NCI-H146 treated with DMSO at 0.1 percent for 48 hours (cell line): ENCODE data around the gene CACNA1A.
A peak's percentile ranks its signal among the peaks of the same experiment; 100 is the strongest.
"Not testable (repeated sequence)": the region's sequence is repeated elsewhere in the genome, so short reads cannot be mapped to it uniquely, and the experiment has no call there.

ENCODE experiments used
- DNase-seq: peaks from one replicate; lab custom pipeline; 2025; ENCODE audit not compliant: unreplicated experiment; lab: John Stamatoyannopoulos, UW

Gene CACNA1A

GRCh38 chr19:13282486-13283065 lies 223.7 kb downstream of the CACNA1A start:
- DNase-seq = no peak

DNA sequence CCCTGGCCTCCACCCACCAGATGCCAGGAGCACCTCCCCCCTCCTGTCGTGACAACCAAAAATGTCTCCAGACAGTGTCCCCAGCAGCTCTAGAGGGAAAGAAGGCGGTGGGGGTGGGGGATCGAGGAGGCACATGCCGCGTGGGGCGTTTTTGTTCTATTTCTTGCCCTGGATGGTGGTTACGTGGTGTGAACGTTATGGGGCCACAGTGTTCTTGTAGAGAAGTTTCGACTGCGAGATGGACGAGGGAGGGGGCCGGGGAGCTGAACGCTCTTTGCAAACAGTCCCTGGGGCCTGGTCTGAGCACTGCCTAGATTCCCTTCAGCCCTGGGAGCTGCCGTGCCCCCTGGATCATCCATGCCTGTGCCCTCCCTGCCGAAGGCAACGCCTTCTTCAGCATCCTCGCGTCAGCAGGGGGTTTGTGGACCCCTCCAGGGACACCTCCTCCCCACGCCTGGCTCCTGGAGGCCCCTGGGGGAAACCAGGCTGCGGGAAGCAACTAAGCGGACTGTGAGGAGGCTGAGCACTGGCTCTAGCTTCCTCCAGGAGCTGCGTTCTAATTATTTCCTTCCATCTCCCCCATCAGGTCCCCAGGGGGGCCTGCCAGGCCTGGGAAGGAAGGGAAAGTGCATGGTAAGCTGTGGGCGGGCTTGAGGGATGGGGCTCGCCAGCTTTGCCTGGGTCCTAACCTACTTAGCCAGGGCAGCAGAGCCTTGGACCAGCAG lies 224.6 kb downstream of the CACNA1A start:
- no peak for DNase-seq

- peak; percentile 73 for DNase-seq
Measured at GRCh38 chr19:13277104-13277809, 229.0 kb downstream of the CACNA1A start.

DNA sequence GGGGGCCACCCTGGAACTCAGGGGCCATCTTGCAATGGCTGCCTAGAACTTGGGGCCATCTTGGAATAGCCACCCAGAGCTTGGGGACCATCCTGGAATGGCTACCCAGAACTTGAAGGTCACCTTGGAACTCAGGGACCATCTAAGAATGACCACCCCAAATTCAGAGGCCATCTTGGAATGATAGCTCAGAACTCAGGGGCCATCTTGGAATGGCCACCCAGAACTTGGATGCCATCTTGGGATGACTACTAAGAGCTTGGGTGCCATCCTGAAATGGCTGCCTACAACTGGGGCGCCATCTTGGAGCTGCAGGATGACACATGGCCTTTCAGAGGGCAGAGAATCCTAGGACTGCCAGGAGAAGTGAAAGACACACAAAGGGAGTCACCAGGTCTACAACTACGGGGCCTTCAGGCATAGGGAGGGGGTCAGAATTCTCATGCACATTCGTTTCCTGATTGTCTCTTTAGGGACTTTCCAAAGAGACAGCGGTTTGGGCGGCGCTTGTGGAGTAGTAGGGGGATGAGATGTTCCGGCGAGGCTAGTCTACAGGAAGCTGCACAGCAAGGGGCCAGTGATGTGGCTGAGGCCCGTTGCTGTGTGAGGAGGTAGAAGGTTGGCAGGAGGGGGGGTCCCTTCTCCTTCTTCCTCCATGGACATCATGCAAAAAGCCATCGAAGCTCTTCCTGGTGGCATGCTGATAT lies 231.1 kb downstream of the CACNA1A start:
- DNase-seq = no peak

DNA sequence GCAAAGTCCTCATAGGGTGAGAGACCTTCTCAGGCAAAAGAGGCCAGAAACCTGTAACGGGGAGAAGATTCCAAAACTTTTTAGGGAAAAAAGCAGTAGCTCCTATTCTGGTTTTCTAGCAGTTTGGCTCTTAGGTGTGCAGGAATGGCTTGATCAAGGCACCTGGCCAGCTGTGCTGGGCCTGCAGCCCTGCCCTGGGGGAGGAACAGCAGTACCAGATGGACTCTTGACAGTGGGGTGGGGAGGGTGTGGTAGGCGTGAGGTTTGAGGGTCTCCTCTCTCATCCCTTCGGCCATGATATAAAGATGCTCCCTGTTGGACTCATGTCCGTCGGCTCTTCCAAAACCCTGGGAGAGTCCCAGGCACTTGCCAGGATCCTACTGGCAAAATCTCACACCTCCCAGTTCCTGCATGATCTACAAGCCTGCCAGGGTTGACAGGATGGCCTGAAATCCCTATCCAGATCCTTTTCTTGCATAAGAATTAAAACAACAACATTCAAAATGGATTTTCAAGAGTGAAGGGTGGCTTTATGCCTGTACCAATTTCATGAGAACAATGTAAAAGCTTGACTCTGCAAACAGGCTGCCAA lies 235.7 kb downstream of the CACNA1A start:
- no peak for DNase-seq

GRCh38 chr19:13269348-13269747 lies 236.9 kb downstream of the CACNA1A start:
- DNase-seq = no peak

- no peak for DNase-seq
Measured at GRCh38 chr19:13267889-13268288, 238.4 kb downstream of the CACNA1A start.

- no peak for DNase-seq
Measured at GRCh38 chr19:13267131-13267530, 239.1 kb downstream of the CACNA1A start.

DNA sequence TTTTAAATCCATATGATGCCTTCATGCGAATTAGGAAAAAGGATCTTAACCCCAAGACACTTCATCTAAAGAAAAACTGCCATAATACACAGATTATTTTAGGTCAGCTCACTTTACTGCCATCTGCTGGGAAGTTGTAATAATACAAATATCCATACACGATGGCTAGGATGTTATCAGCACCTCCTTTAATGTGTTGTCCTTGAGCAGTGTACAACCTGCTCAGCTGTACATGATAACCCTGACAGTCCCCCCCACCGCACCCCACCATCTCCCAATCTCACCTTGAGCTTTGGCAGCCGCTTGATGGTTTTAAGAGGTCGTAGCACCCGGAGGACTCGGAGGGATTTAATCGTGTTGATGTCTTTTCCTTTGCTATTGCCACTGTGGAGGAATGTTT lies 243.8 kb downstream of the CACNA1A start:
- no peak for DNase-seq

GRCh38 chr19:13260883-13261653 lies 245.2 kb downstream of the CACNA1A start:
- DNase-seq = no peak

GRCh38 chr19:13256918-13257317 lies 249.4 kb downstream of the CACNA1A start:
- DNase-seq = no peak

DNA sequence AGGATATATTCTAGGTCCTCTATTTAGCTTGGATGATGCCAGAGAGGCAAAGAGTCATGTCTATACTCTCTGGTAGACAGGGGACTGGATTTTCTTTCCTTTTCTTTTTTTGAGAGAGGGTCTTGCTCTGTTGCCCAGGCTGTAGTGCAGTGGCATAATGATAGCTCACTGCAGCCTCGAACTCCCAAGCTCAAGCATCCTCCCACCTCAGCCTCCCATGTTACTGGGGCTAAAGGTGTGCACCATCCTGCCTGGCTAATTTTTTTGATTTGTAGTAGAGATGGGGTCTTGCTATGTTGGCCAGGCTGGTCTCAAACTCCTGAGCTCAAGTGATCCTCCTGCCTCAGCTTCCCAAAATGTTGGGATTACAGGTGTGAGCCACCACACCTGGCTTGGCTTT lies 249.9 kb downstream of the CACNA1A start:
- DNase-seq = not testable (repeated sequence)

DNA sequence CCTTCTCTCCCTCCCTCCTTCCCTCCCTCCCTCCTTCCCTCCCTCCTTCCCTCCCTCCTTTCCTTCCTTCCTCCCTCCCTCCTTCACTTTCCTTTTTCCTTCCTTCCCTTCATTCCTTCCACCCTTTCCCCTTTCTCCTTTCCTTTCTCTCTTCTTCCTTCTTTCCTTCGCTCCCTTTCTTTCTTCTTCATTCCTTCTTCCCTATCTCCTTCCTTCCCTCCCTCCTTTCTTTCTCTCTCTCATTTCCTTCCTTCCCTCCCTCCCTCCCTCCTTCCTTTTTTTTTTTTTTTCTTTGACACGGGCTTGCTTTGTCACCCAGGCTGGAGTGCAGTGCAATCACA lies 250.6 kb downstream of the CACNA1A start:
- no peak for DNase-seq

- DNase-seq = no peak
Measured at GRCh38 chr19:13255041-13255718, 251.1 kb downstream of the CACNA1A start.

DNA sequence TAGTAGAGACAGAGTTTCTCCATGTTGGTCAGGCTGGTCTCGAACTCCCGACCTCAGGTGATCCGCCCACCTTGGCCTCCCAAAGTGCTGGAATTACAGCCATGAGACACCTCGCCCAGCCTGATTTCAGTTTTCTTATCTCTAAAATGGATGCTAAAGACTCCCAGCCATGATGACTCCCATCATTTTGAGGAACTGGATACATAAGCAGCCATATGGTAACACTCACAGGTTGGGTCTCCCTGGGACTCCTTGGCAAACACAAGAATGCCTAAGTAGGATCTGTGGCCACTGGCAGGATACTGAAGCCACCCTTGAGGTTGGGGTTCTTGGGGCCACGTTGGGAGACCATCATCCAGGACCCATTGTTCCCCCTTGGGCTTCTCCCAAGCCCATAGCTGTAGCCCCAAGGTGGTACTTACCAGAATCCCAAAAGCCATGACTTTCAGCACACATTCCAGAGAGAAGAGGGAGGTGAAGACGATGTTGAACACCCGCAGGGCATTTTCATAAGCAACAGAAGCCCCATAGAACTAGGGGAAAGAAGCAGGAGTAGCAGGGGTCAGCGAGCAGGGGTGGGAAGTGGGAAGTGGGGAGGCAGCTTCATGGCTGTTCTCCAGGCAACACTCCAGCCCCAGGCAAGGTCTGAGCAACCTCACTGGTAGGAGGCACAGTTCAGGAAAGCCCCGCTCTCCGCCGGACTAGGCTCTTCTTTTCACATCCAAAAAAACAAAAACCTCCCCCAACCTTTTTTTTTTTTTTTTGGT lies 253.5 kb downstream of the CACNA1A start:
- no peak for DNase-seq

DNA sequence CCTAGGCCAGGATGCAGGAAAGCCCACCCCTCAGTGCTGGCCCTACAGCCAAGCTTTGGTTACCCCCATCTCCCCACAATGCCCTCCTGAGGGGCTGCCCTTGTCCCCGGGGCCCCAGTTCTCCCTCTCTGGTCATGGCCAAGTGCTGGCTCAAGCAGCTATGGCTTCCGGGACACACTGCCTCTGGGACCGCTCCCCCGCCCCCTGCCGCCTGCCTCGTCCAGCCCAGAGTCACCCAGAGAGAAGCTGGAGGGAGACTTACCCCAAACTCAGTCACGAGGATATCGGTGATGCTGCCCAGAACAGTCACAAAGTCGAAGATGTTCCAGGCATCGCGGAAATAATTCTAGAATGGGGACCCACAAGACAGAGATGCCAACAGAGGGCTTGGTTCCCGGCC lies 261.4 kb downstream of the CACNA1A start:
- DNase-seq = no peak

DNA sequence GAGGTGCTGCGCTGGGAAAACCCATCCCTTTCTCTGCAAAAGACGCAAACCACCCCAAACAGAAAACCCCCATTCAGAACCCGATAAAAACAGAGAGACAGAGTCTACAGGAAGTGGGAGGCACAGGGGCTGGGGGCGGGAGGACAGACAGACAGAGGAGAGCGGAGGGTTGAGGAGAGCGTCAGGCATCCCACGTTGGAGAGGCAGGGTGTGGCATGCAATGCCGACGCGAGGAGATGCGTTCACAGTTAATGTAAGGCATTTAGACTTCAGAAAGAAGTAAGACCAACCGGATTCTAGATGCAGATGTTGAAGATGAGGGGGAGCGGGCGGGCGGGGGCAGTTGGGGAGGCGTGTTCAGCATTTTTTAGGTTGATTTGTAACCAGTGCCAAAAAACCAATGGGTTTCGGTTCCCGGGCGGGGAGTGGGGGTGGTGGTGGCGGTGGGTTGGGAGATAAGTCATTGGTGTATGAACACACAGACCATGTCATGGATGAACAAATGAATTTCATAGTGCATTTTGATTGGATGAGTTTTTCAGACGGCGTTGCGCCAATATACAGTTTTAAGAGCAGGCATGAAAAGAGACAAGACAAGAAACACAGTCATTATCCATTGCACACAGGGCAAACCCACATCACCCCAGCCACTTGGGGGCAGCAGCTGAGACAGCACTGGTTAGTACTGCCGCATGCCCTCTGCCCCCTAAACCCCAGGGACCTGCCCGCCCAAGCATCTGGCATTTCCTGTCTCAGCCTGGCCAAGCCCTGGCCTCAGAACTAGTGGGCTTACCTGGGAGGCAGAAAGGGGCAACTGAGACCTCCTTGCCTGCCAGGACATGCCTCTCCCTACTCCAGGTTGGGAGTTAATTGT lies 264.8 kb downstream of the CACNA1A start:
- no peak for DNase-seq

DNA sequence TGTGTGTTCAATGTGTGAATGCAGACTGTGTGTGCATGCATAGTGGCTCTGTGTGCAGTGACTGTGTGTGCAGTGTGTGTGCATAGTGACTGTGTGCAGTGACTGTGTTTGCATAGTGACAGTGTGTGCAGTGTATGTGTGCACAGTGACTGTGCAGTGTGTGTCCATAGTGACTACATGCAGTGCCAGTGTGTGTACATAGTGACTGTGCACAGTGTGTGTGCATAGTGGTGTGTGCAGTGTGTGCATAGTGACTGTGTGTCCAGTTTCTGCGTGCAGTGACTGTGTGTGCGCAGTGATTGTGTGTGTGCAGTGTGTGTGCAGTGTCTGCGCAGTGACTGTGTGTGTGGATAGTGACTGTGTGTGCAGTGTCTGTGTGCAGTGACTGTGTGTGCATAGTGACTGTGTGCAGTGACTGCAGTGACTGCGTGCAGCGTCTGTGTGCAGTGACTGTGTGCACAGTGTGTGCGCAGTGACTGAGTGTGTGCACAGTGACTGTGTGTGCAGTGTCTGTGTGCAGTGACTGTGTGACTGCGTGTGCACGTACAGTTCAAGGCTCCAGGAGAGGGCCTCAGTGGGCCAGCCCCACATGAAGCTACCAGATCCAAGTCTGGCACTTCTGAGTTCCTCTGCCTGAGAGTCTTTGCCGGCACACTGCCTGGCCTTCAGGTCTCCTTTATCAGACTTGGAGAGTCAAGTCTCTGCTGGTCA lies 265.8 kb downstream of the CACNA1A start:
- DNase-seq = no peak
